ENCODE measurements around the gene B3GNT4.

The B3GNT4 gene

GRCh38 chr12:122160761-122161160, 42.7 kb upstream of the B3GNT4 start:
- ATAC-seq = no peak
- TF ChIP-seq ZFP30 (CRISPR knock-in tag; IDR thresholded peaks at IDR 0.05) (no peak), TSHZ2 (CRISPR knock-in tag; IDR thresholded peaks at IDR 0.05) (no peak)

- no peak for TF ChIP-seq BACH2 (CRISPR knock-in tag; IDR thresholded peaks at IDR 0.05; ENCODE audit: borderline replicate concordance)
- no peak for TF ChIP-seq PATZ1 (CRISPR knock-in tag; IDR thresholded peaks at IDR 0.05; ENCODE audit: borderline replicate concordance)
- no peak for TF ChIP-seq ARNTL (CRISPR knock-in tag; IDR thresholded peaks at IDR 0.05; ENCODE audit: borderline replicate concordance, low read depth)
- no peak for ATAC-seq
Observed at GRCh38 chr12:122161682-122162081, 41.8 kb upstream of the B3GNT4 start.

- ATAC-seq = no peak
Observed at GRCh38 chr12:122162976-122163375, 40.5 kb upstream of the B3GNT4 start.

GRCh38 chr12:122166422-122167349, 36.8 kb upstream of the B3GNT4 start:
- TF ChIP-seq GLIS3 (CRISPR knock-in tag; IDR thresholded peaks at IDR 0.05) = no peak
- ATAC-seq = no peak

More at GRCh38 chr12:122162976-122163375, 40.5 kb upstream of the B3GNT4 start:
- no peak for TF ChIP-seq ARNTL (CRISPR knock-in tag; IDR thresholded peaks at IDR 0.05; ENCODE audit: borderline replicate concordance, low read depth)
- TF ChIP-seq CSDC2 (CRISPR knock-in tag; IDR thresholded peaks at IDR 0.05) = no peak
- TF ChIP-seq CSRNP3 (CRISPR knock-in tag; IDR thresholded peaks at IDR 0.05) = no peak
- no peak for TF ChIP-seq ZC3H10 (CRISPR knock-in tag; IDR thresholded peaks at IDR 0.05)
- TF ChIP-seq OSR1 (CRISPR knock-in tag; IDR thresholded peaks at IDR 0.05) = no peak
- no peak for TF ChIP-seq CREB5 (CRISPR knock-in tag; IDR thresholded peaks at IDR 0.05; ENCODE audit: low read depth)
- no peak for TF ChIP-seq ZNF8 (CRISPR knock-in tag; IDR thresholded peaks at IDR 0.05)
- no peak for TF ChIP-seq ZNF565 (CRISPR knock-in tag; conservative IDR thresholded peaks at IDR 0.05; ENCODE audit: low read depth)
- TF ChIP-seq TOX (CRISPR knock-in tag; IDR thresholded peaks at IDR 0.05; ENCODE audit: borderline replicate concordance) = no peak
- TF ChIP-seq TCF4 (CRISPR knock-in tag; IDR thresholded peaks at IDR 0.05; ENCODE audit: borderline replicate concordance) = no peak

GRCh38 chr12:122167356-122167925, 36.1 kb upstream of the B3GNT4 start:
- no peak for ATAC-seq
- TF ChIP-seq SNAI2 (CRISPR knock-in tag; IDR thresholded peaks at IDR 0.05) = no peak
- TF ChIP-seq POU6F1 (CRISPR knock-in tag; IDR thresholded peaks at IDR 0.05; ENCODE audit: borderline replicate concordance, low read depth) = no peak
- TF ChIP-seq OSR1 (CRISPR knock-in tag; IDR thresholded peaks at IDR 0.05) = no peak
- TF ChIP-seq ZC3H10 (CRISPR knock-in tag; IDR thresholded peaks at IDR 0.05) = no peak
- no peak for TF ChIP-seq CSRNP3 (CRISPR knock-in tag; IDR thresholded peaks at IDR 0.05)
- TF ChIP-seq ZFP30 (CRISPR knock-in tag; IDR thresholded peaks at IDR 0.05) = no peak
- TF ChIP-seq ZNF8 (CRISPR knock-in tag; IDR thresholded peaks at IDR 0.05) = no peak
- no peak for TF ChIP-seq ZNF565 (CRISPR knock-in tag; conservative IDR thresholded peaks at IDR 0.05; ENCODE audit: low read depth)
- no peak for TF ChIP-seq ISL1 (CRISPR knock-in tag; IDR thresholded peaks at IDR 0.05)
- TF ChIP-seq CSDC2 (CRISPR knock-in tag; IDR thresholded peaks at IDR 0.05) = no peak
- TF ChIP-seq PPARA (CRISPR knock-in tag; IDR thresholded peaks at IDR 0.05; ENCODE audit: borderline replicate concordance) = no peak
- no peak for TF ChIP-seq ZFP3 (CRISPR knock-in tag; IDR thresholded peaks at IDR 0.05)
- no peak for TF ChIP-seq TCF4 (CRISPR knock-in tag; IDR thresholded peaks at IDR 0.05; ENCODE audit: borderline replicate concordance)
- TF ChIP-seq GLIS3 (CRISPR knock-in tag; IDR thresholded peaks at IDR 0.05) = no peak
